ENCODE results near the gene RPH3AL.
"Not testable (repeated sequence)": the region's sequence is repeated elsewhere in the genome, so short reads cannot be mapped to it uniquely, and the experiment has no call there.

- not testable (repeated sequence) for TF ChIP-seq EZH2 (IDR thresholded peaks at IDR 0.05; ENCODE audit: low read depth)
- TF ChIP-seq, protein P1, sequence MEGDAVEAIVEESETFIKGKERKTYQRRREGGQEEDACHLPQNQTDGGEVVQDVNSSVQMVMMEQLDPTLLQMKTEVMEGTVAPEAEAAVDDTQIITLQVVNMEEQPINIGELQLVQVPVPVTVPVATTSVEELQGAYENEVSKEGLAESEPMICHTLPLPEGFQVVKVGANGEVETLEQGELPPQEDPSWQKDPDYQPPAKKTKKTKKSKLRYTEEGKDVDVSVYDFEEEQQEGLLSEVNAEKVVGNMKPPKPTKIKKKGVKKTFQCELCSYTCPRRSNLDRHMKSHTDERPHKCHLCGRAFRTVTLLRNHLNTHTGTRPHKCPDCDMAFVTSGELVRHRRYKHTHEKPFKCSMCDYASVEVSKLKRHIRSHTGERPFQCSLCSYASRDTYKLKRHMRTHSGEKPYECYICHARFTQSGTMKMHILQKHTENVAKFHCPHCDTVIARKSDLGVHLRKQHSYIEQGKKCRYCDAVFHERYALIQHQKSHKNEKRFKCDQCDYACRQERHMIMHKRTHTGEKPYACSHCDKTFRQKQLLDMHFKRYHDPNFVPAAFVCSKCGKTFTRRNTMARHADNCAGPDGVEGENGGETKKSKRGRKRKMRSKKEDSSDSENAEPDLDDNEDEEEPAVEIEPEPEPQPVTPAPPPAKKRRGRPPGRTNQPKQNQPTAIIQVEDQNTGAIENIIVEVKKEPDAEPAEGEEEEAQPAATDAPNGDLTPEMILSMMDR (conservative IDR thresholded peaks at IDR 0.05): not testable (repeated sequence)
These were observed 151.3 kb downstream of the RPH3AL start for GRCh38 chr17:201257-201656.
